GM21367 (cell line): ENCODE measurements around the gene RIMKLA.
A peak's percentile ranks its signal among the peaks of the same experiment; 100 is the strongest.

Experiments used
- ATAC-seq: cut with Tn5 transposase; IDR thresholded peaks from one replicate; pipeline ENCODE4 v1.9.1; 2021; ENCODE audit not compliant: unreplicated experiment

Gene RIMKLA

GRCh38 chr1:42370876-42371549 lies 9.6 kb upstream of the RIMKLA start:
- ATAC-seq: no peak

- ATAC-seq: no peak
Measured at GRCh38 chr1:42372796-42373195, 7.8 kb upstream of the RIMKLA start.

GRCh38 chr1:42379794-42380585 lies 602 bp upstream of the RIMKLA start:
- peak; percentile 35 for ATAC-seq

- no peak for ATAC-seq
Measured at GRCh38 chr1:42381280-42381673, 685 bp downstream of the RIMKLA start.

- no peak for ATAC-seq
Measured at GRCh38 chr1:42385283-42385682, 4.7 kb downstream of the RIMKLA start.

- no peak for ATAC-seq
Measured at GRCh38 chr1:42386051-42386450, 5.5 kb downstream of the RIMKLA start.

- no peak for ATAC-seq
Measured at GRCh38 chr1:42392255-42392654, 11.7 kb downstream of the RIMKLA start.

- no peak for ATAC-seq
Measured at GRCh38 chr1:42392967-42393848, 12.6 kb downstream of the RIMKLA start.

GRCh38 chr1:42399315-42400100 lies 18.9 kb downstream of the RIMKLA start:
- no peak for ATAC-seq

GRCh38 chr1:42403880-42404400 lies 23.3 kb downstream of the RIMKLA start:
- no peak for ATAC-seq

GRCh38 chr1:42414551-42415496 lies 34.2 kb downstream of the RIMKLA start:
- ATAC-seq: no peak

GRCh38 chr1:42417166-42417565 lies 36.6 kb downstream of the RIMKLA start:
- no peak for ATAC-seq

GRCh38 chr1:42418516-42418915 lies 37.9 kb downstream of the RIMKLA start:
- no peak for ATAC-seq

- ATAC-seq: no peak
Measured at GRCh38 chr1:42419126-42419821, 38.7 kb downstream of the RIMKLA start.

GRCh38 chr1:42420121-42420520 lies 39.5 kb downstream of the RIMKLA start:
- ATAC-seq: no peak

GRCh38 chr1:42420911-42421585 lies 40.5 kb downstream of the RIMKLA start:
- ATAC-seq: no peak

- no peak for ATAC-seq
Measured at GRCh38 chr1:42422737-42423136, 42.1 kb downstream of the RIMKLA start.

- no peak for ATAC-seq
Measured at GRCh38 chr1:42423681-42424080, 43.1 kb downstream of the RIMKLA start.
